Upper lobe of left lung (tissue), 6 donors: ENCODE measurements around the gene THYN1. TPM values are rescaled to one million over a fixed set of nuclear protein-coding genes. Genes with fewer than 3 reads are reported as not detected.

ENCODE experiments used
- ATAC-seq, 2 donors: fragments of 200-7000 bp; cut with Tn5 transposase; one replicate each; pipeline ENCODE4 v1.9.1; 2022; ENCODE audit warnings: mild to moderate bottlenecking in 2 of 2, moderate library complexity in 2 of 2; ENCODE audit not compliant: low FRiP score in 2 of 2
- DNase-seq, 2 donors: peaks; one replicate each; pipeline ENCODE4 v3.0.0-alpha.2; 2019 to 2020
- H3K27ac ChIP-seq, 4 donors: fragments of 200-600 bp; sonication (generic); one replicate each; pipeline ENCODE4 v1.5.1; 2016 to 2019
- H3K27me3 ChIP-seq, 4 donors: fragments of 200-600 bp; sonication (generic); one replicate each; pipeline ENCODE4 v1.5.1; 2017 to 2019
- H3K36me3 ChIP-seq, 4 donors: fragments of 200-600 bp; sonication (generic); one replicate each; pipeline ENCODE4 v1.5.1; 2016 to 2019
- H3K4me1 ChIP-seq, 4 donors: fragments of 200-600 bp; sonication (generic); one replicate each; pipeline ENCODE4 v1.5.1; 2018 to 2019
- H3K4me3 ChIP-seq, 4 donors: fragments of 200-600 bp; sonication (generic); one replicate each; pipeline ENCODE4 v1.5.1; 2017 to 2019; ENCODE audit warnings: mild to moderate bottlenecking in 2 of 4, moderate library complexity in 1 of 4
- H3K9me3 ChIP-seq, 4 donors: fragments of 200-600 bp; sonication (generic); one replicate each; pipeline ENCODE4 v1.5.1; 2018 to 2019
- CTCF ChIP-seq, 6 experiments: fragments of 450-650 bp in 4 of 6; fragments of 200-600 bp in 2 of 6; sonication (generic) in 2 of 6; IDR thresholded peaks; one replicate each; pipeline ENCODE4 v1.5.1; 2016 to 2019; ENCODE audit warnings: antibody characterized with exemption in 6 of 6
- EP300 ChIP-seq, 4 donors: sonication (generic); formaldehyde crosslinking; IDR thresholded peaks; one replicate each; pipeline ENCODE4 v1.5.1; 2017; ENCODE audit warnings: antibody characterized with exemption in 4 of 4, control low read depth in 2 of 4
- POLR2A ChIP-seq, 4 donors: fragments of 450-650 bp; IDR thresholded peaks; one replicate each; pipeline ENCODE4 v1.5.1; 2016 to 2017; ENCODE audit warnings: antibody characterized with exemption in 4 of 4, mild to moderate bottlenecking in 2 of 4
- POLR2AphosphoS5 ChIP-seq, 2 donors: sonication (generic); formaldehyde crosslinking; IDR thresholded peaks; one replicate each; pipeline ENCODE4 v1.5.1; 2017; ENCODE audit warnings: antibody characterized with exemption in 2 of 2
- WGBS, 2 donors: methylation state at CpG; one replicate each; pipeline ENCODE4 v1.1.5; 2017 to 2018; 5-methylcytosine and 5-hydroxymethylcytosine counted together
- total RNA-seq, 6 donors: library from RNA; depleted of rRNA in 4 of 6; stranded (reverse); fragments of >200 nt in 4 of 6; gene quantifications; one replicate each; pipeline versions ENCODE4 v1.1.0 to v1.2.1, GENCODE V29; 2016 to 2021
- donor health status: DM: no; HTN: no; CAD: no; lungs with moderate emphysema.
- donor health status: DM: no; HTN: yes; CAD: no; lungs with severe emphysema.

THYN1 gene
- total RNA-seq, 6 donors from 2014 or later = 23.2 to 39.8 (median 34.2) TPM

GRCh38 chr11:134270250-134270714 is 17.1 kb upstream of the THYN1 start:
- Histone ChIP-seq H3K27ac (no peak overlapping the region), H3K27me3 (peaks cover 0 to 17% (median 3%) of the 10 kb centered on the region in 4 donors), H3K4me1 (peaks cover 13 to 21% (median 16%) of the 10 kb centered on the region in 4 donors), H3K4me3 (no peak overlapping the region), H3K9me3 (no peaks in the 10 kb centered on the region), H3K36me3 (peaks cover 0 to 3% (median 0%) of the 10 kb centered on the region in 4 donors)
- no peak for TF ChIP-seq EP300 (IDR thresholded peaks at IDR 0.05)
- TF ChIP-seq POLR2AphosphoS5 (IDR thresholded peaks at IDR 0.05) = no peak
- TF ChIP-seq CTCF (IDR thresholded peaks at IDR 0.05) = no peak
- no peak for TF ChIP-seq POLR2A (IDR thresholded peaks at IDR 0.05)
- WGBS, 2 donors = 43 to 44% methylated on average over 3 to 5 of the region's 5 CpGs
- no peak for DNase-seq
- ATAC-seq = no peak

- WGBS, 2 donors = 94% methylated on average over 11 of the region's 11 CpGs
Measured at GRCh38 chr11:134267966-134268365, 14.8 kb upstream of the THYN1 start.

GRCh38 chr11:134267461-134267860 is 14.3 kb upstream of the THYN1 start:
- TF ChIP-seq POLR2A (IDR thresholded peaks at IDR 0.05) = no peak
- no peak for TF ChIP-seq POLR2AphosphoS5 (IDR thresholded peaks at IDR 0.05)
- TF ChIP-seq CTCF (IDR thresholded peaks at IDR 0.05) = no peak
- TF ChIP-seq EP300 (IDR thresholded peaks at IDR 0.05) = no peak
- peaks cover 0 to 27% (median 17%) of the 10 kb centered on the region in 4 donors for H3K36me3 ChIP-seq
- no peaks in the 10 kb centered on the region for H3K27me3 ChIP-seq
- H3K4me1 ChIP-seq = peaks cover 13 to 21% (median 16%) of the 10 kb centered on the region in 4 donors
- DNase-seq (no peak), ATAC-seq (no peak)
- H3K4me3 ChIP-seq = no peak overlapping the region
- H3K9me3 ChIP-seq = no peaks in the 10 kb centered on the region
- WGBS, 2 donors = 79 to 81% methylated on average over 5 of the region's 5 CpGs
- no peak overlapping the region for H3K27ac ChIP-seq

More at GRCh38 chr11:134267966-134268365, 14.8 kb upstream of the THYN1 start:
- peaks cover 0 to 2% (median under 1%) of the 10 kb centered on the region in 4 donors for H3K27me3 ChIP-seq
- no peak for TF ChIP-seq EP300 (IDR thresholded peaks at IDR 0.05)
- TF ChIP-seq POLR2AphosphoS5 (IDR thresholded peaks at IDR 0.05) = no peak
- no peak for TF ChIP-seq POLR2A (IDR thresholded peaks at IDR 0.05)
- no peak for TF ChIP-seq CTCF (IDR thresholded peaks at IDR 0.05)
- no peak overlapping the region for H3K27ac ChIP-seq
- H3K9me3 ChIP-seq = no peaks in the 10 kb centered on the region
- no peak overlapping the region for H3K4me3 ChIP-seq
- peaks cover 13 to 21% (median 16%) of the 10 kb centered on the region in 4 donors for H3K4me1 ChIP-seq
- H3K36me3 ChIP-seq = peaks cover 0 to 22% (median 13%) of the 10 kb centered on the region in 4 donors
- ATAC-seq = no peak
- DNase-seq = no peak

GRCh38 chr11:134266841-134267251 is 13.7 kb upstream of the THYN1 start:
- Histone ChIP-seq H3K36me3 (peaks cover 0 to 33% (median 23%) of the 10 kb centered on the region in 4 donors), H3K4me1 (peaks cover 13 to 21% (median 16%) of the 10 kb centered on the region in 4 donors), H3K27me3 (no peaks in the 10 kb centered on the region), H3K9me3 (no peaks in the 10 kb centered on the region), H3K4me3 (no peak overlapping the region), H3K27ac (peak overlapping the region in 1 of 4 donors; percentile 54)
- peak in 1 of 2 donors; percentile 46 for TF ChIP-seq POLR2AphosphoS5 (IDR thresholded peaks at IDR 0.05)
- TF ChIP-seq POLR2A (IDR thresholded peaks at IDR 0.05) = no peak
- no peak for TF ChIP-seq CTCF (IDR thresholded peaks at IDR 0.05)
- TF ChIP-seq EP300 (IDR thresholded peaks at IDR 0.05) = no peak
- ATAC-seq (peak; percentile 89 to 90), DNase-seq (no peak)
- 22 to 29% methylated on average over 3 of the region's 3 CpGs for WGBS, 2 donors

- Histone ChIP-seq H3K27ac (peak overlapping the region in 1 of 4 donors; percentile 54), H3K36me3 (peaks cover 0 to 37% (median 26%) of the 10 kb centered on the region in 4 donors), H3K9me3 (no peaks in the 10 kb centered on the region), H3K4me3 (no peak overlapping the region), H3K4me1 (peaks cover 13 to 21% (median 16%) of the 10 kb centered on the region in 4 donors), H3K27me3 (no peaks in the 10 kb centered on the region)
- DNase-seq (no peak), ATAC-seq (peak; percentile 15 to 35)
- no peak for TF ChIP-seq CTCF (IDR thresholded peaks at IDR 0.05)
- TF ChIP-seq EP300 (IDR thresholded peaks at IDR 0.05) = no peak
- no peak for TF ChIP-seq POLR2AphosphoS5 (IDR thresholded peaks at IDR 0.05)
- TF ChIP-seq POLR2A (IDR thresholded peaks at IDR 0.05) = no peak
- WGBS, 2 donors = 72 to 78% methylated on average over 5 of the region's 5 CpGs
Measured at GRCh38 chr11:134266440-134266839, 13.3 kb upstream of the THYN1 start.
